Measurements from ENCODE around the gene APOM.
A peak's percentile ranks its signal among the peaks of the same experiment; 100 is the strongest.

DNA sequence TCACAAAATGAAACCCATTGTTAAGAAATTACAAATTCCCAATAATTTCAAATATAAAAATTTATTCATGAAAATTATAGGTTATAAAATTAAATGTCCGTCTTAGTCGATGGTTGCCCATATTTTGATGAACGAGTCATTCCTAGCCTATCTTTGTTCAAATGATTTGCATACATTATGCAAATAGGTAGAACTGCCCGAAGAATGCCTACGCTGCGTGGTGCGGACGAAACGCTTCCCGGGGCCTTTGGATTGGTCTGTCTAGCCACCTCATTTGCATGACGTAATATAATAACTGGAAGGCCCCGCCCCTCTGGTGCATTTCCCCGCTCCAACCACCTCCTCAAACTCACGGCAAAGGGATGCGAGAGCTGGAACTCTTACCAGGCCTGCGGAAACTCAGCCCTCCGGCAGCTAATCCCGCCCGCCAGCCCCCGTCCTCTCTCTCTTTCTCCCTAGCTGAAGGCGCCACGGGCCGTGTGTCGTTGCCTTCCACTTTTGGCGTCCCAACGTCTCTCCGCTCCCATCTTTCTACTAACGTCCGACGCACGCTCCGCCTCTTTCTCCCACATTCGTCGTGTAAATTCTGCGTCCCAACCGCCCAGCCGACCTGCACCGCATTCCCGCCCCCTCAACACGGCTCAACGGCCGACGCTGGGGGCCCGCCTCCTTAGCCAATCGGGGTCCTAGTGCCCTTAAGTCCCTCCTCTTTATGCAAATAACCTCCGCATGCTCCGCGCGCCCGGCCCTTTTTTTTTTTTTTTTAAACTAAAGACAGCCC, 35.7 kb upstream of the APOM start:
- TF ChIP-seq POLR2A (IDR thresholded peaks at IDR 0.05; ENCODE audit: low read depth, low read length): peak; percentile 90
- peak; percentile 95 for TF ChIP-seq POLR2AphosphoS5 (IDR thresholded peaks at IDR 0.05; ENCODE audit: low read depth, low read length)
- peak; percentile 63; the same call in 1 of the 2 replicates for TF ChIP-seq TAF1 (IDR thresholded peaks at IDR 0.05; ENCODE audit: low read depth, low read length)

All from GM12891 (cell line).